GM10266 (cell line): ENCODE data around the gene INS.

Experiments
- DNase-seq: peaks from one replicate; pipeline ENCODE4 v3.0.0; 2012; ENCODE audit errors: extremely low spot score
- TF ChIP-seq, protein P1 (sequence below): IDR thresholded peaks from 2 replicates; pipeline ENCODE4 v1.5.1; 2012; ENCODE audit warnings: mild to moderate bottlenecking, low read depth; ENCODE audit not compliant: control insufficient read depth, insufficient read depth; ENCODE audit errors: missing control alignments

Gene INS

DNA sequence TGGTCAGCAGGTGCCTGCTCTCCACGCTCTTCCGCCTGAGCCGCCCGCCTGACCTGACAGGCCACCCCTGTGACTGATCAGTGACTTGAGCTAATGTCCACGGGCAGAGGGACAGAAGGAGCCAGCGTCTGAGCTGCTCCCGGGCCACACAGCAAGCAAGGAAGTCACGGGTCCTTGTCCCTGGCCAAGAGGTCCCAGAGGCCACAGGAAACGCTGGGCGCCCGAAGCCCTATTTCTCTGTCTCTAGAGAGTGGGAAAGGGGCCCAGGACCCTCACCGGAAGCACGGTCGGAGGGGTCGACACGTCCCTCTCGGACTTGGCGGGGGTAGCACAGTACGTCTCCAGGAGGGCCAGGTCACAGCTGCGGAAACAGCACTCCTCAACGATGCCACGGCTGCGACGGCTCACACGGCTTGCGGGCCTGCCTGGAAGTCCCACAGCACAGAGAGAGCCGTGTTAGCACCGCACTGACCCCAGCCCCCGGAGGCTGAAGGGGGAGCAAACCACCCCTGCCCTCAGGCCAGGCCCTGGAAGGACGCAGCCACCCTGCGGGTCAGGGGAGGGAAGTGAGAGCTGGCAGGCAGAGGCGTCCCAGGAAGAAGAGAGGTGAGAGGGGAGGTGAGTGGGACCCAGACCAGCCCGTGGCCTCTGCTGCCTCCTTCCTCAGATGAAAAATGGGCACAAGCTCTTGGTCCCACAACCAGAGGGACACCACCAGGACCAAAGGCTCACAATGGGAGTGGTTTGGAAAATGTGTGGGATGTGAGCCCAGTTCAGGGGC lies 27.6 kb downstream of the INS start:
- TF ChIP-seq, protein P1, sequence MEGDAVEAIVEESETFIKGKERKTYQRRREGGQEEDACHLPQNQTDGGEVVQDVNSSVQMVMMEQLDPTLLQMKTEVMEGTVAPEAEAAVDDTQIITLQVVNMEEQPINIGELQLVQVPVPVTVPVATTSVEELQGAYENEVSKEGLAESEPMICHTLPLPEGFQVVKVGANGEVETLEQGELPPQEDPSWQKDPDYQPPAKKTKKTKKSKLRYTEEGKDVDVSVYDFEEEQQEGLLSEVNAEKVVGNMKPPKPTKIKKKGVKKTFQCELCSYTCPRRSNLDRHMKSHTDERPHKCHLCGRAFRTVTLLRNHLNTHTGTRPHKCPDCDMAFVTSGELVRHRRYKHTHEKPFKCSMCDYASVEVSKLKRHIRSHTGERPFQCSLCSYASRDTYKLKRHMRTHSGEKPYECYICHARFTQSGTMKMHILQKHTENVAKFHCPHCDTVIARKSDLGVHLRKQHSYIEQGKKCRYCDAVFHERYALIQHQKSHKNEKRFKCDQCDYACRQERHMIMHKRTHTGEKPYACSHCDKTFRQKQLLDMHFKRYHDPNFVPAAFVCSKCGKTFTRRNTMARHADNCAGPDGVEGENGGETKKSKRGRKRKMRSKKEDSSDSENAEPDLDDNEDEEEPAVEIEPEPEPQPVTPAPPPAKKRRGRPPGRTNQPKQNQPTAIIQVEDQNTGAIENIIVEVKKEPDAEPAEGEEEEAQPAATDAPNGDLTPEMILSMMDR: no peak
- no peak for DNase-seq

DNA sequence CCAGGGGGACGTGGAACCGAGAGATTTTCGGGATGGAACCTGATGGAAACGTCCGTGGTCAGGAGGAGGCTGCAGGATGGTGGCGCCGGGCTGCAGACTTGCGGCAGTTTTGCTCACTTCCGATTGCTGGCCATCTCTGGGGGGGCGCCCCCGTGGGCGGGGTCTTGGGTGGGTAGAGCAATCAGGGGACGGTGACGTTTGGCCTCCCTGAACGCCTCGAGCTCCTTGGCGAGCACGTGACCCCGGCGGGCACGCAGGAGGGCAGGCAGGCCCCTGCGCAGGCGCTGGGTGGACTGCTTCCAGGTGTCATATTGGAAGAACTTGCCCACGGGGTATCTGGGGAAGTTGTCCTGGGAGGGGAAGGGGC lies 28.2 kb downstream of the INS start:
- DNase-seq: no peak
- TF ChIP-seq, protein P1: no peak

DNA sequence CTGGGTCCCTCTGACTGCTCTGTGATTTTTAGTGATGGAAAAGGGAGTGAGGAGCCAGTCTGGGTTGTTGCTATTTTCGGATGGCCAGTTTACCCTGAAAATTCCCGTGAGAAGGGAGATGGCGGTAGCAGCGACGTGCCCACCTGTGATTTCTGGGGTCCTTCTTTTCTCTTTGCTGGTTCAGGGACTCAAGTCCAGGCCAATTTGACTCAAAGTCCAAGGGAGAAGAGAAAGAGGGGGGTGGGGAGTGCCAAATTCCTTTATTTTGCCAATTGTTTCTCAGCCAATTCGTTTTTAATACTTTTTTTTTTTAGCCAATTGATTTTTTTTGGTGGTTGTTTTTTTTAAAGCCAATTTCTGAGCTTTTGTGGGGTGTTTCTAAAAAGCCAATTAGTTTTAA lies 28.8 kb downstream of the INS start:
- no peak for DNase-seq
- TF ChIP-seq, protein P1: no peak

DNA sequence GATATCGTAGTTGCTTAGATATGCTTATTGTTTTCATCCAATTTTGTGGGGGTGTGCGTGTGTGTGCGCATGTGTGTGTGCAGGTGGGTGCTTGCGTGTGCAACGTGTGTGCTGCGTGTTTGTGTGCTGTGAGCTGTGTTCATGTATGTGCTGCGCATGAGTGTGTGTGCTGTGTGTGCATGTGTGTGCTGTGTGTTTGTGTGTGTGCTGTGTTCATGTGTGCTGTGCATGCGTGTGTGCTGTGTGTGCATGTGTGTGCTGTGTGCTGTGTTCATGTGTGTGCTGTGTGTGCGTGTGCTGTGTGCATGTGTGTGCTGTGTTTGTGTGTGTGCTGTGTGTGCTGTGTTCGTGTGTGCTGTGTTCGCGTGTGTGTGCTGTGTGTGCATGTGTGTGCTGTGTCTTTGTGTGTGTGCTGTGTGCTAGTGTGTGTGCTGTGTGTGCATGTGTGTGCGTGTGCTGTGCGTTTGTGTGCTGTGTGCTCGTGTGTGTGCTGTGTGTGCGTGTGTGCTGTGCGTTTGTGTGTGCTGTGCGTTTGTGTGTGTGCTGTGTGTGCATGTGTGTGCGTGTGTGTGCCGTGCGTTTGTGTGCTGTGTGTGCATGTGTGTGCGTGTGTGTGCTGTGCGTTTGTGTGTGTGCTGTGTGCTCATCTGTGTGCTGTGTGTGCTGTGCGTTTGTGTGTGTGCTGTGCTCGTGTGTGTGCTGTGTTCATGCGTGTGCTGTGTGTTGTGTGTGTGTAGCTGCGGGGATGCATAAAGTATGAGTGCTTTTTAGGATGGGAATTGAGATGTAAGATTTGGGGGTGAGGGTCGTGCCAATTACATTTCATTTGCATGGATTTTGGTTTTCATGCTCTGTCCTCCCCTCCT lies 29.4 kb downstream of the INS start:
- TF ChIP-seq, protein P1: no peak

DNA sequence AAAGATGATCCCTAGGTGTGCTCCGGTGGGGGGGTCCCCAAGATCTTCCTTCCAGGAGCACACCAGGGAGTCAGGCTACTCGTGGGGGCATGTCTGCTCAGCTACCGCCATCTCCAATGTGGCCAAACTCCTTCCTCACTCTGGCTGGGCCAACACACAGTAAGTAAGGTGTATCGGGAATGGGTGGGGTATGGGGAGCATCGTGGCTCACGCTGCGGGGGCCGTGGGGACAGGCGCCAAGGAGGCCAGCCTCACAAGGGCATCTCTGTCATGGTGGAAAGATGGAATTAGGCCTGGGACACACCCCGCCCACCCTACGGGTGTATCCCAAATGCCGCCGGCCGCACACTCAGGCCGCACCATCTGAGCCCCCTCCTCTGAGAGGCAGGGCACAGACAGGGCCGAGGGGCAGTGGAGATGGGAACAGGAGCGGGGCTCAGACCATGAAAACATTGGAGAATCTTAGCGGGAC lies 30.1 kb downstream of the INS start:
- no peak for DNase-seq
- TF ChIP-seq, protein P1: no peak

More for the DNA sequence above, 29.4 kb downstream of the INS start:
- no peak for DNase-seq

DNA sequence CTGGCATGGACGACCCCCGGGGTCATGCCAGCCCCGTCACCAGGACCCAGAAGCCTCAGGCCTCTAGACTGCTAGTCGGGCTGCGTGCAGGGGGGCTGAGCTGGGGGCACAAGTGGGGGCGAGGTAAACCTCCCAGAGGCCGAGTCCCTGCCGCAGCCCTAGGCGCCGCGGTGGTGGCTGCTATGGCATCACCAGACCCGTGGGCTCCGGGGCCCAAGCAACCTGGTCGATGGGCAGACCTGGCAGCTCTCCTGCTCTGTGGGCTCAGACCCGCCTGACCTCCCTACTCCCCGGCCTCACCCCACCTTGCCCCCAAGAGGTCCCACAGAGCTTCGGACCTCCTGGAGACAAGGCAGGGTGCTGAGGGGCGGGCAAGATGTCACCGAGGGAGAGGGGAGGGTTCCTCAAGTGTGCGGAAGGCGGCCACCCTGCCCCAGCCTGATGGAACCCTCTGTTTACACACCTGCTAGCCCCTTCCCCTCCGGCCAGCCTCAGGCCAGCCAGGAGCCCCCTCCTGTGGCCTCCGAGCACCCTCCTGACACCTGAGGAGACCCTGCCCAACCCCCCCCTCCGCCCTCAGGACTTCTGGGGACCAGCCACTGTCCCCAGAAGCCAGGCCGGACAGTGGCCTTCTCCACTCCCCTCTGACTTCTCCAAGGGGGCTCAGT lies 31.2 kb downstream of the INS start:
- DNase-seq: no peak
- TF ChIP-seq, protein P1: no peak
